HG02970 (cell line): Measurements from ENCODE around the gene IQCH.

Source experiments
- ATAC-seq: cut with Tn5 transposase; IDR thresholded peaks from one replicate; pipeline ENCODE4 v1.9.1; 2021; ENCODE audit warnings: mild to moderate bottlenecking, moderate library complexity, moderate number of reproducible peaks; ENCODE audit not compliant: unreplicated experiment, low FRiP score

Gene IQCH

DNA sequence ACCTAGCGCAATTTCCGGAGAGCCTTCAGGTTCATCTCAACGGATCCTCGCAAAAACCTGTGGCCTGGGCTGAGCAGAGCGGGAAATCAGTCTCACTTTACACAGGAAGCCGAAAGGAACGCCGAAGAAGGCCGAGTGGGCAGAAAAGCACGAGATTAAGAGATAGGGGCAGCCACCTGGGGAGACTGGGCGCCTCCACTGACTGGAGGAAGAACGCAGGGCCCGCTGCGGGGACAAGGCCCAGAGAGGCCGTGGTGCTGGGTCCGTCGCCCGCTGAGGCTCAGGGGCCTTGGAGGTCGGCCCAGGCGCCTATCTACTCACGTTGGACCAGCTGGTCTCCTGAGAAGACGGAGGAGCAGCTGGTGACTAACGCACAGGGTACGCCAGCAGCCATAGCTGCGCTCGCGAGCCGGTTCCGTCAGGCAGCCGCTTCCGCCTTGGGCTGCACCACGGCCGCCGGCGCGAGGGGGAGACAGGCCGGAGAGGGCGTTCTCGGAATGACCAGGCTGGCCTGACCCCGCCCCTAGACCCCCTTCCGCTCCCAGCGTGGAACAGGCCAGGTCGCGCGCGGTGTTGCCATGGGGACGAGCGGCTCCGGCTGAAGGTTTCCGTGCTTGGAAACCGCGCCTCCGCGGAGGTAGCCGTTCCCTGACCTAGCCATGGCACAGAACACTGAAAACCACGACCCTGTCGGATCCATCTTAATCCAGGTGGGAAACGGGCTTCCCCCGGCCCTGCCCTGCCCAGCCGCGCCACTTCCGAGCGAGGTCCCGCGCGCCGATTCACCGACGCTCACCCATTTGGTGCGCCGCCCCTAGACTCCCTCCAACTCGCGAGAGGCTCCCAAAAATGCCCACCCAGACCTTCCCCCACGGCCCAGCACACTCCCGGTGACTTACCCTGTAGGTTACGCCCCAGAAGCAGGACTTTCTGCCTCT, at the start of gene IQCH, which contains the start of gene AAGAB:
Gene IQCH (plus strand): TSS at position 549 of the 938 bp plus-strand sequence. CDS start 111 bp downstream, at position 660.
Gene AAGAB (minus strand): TSS at position 424 of the 938 bp plus-strand sequence. CDS start 30 bp downstream, at position 394.
- ATAC-seq = peak; percentile 98

DNA sequence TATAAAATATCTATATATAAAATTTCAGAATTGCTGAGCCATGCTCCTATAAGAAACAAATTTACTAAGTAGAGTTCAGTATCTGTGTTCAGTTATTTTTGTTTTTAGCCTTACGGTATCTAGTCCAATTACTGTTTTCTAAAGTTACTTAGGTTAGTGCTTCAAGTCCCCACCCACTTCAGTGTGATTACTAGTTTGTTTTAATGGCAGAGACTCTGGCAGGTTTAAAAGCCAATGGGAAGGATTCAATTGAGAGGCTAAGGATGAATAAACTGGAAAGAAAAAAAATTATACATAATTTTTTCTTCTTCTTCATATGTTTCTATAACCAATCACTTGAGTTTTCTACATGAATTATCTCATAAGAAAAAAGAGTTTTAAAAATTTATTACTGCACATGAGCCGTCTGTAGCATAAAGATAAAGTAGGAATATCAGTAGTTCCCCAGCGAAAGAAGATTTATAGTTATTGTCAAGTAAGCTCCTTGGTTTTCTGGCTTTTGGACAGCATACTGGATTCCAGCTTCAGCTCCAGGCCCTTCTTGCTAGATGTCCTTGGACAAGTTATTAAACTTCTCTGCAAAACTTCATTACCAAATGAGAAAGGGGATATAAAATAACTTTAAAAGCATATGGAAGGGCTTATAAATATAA, 46.9 kb upstream of the IQCH start:
- no peak for ATAC-seq

DNA sequence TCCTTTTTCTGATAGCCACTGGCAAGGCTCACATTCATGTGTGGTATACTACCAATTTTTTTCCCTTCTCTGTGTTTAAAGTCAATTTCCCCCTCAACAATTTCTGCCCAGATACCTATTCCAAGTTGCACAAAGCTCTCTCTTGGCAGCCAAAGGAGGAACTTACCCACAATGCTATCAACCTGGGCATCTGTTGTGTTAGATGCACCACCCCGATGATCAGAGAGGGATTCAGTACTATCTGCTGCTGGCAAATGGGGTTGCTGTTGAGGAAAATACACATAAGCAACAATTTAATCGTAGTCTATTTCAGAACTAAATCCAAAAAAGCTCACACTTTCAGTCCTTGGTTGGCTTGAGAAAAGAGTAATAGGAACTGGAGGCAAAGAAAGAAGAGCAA, 46.2 kb upstream of the IQCH start:
- no peak for ATAC-seq

DNA sequence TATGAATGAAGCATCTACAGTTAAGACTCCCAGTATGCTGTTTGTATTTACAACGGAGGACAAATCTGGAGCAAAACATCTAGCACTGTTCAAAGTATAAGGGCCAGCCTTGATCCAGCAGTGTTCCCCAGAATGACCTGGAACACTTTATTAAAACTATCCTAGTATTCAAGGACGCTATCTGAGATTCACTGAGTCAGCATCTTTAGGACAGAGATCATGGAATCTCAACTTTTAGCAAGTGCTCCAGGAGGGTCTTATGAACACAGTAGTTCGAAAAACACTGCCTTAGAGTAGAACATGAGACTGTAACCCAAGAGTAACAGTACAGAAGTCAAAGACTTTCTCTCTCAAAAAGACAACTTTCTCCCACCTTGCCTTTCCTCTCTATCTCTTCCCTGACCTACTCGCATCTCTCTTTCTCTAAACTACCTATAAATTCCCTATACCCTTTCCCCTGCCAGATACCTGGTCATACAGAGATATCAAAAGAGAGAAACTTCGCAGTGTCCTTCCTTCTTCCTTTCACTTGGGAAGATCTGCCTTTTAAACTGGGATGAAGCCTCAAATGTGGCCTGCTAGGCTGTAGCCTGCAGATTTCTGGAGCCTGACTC, 43.9 kb upstream of the IQCH start:
- ATAC-seq = no peak

DNA sequence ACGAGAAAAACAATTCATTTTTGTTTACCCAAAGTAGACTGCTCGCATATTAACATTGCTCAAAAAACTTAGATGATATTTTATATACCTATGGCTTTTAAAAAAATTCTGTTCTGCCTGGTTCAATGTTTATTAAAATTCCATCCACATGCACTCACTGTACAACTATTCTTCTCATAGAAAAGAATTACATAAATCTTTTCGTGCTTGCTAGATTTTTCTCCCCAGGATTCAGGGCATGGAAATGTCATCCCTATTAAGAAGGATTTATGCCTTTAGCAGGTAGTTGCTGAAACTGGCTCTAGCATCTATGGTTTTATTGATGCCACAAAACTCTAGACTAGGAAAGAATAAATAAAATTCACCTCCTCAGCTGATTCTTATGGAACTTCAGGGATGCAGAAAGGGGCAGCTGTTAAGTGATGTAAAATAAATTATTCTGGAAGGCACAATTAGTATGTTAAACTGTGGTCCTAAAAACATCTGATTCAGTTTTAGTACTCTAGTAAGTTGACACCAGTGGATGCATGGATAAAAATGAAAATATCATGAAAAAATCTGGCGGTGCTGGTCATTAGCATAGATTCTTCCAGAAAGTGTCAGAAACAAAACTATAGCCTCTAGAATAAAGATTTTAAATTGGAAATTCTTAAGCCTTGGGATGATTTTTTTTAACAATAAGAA, 41.8 kb upstream of the IQCH start:
- no peak for ATAC-seq

DNA sequence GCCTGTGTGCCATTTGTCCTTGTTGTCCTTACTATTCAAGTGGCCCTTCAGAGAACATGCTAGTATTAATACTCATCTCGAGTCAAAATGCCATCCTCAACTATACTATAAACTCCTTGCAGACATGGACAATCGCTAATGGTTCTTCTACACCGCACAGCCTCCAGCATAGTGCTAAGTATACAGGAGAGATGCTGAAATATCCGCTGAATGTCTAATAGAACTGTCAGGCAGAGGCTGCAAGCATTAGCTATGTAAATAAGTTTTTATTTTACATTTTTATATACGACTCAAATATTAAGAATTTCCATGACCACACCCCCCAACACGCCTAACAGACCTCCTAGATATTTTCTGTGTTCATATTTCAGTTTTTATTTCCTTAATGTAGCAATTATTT, 39.5 kb upstream of the IQCH start:
- no peak for ATAC-seq

DNA sequence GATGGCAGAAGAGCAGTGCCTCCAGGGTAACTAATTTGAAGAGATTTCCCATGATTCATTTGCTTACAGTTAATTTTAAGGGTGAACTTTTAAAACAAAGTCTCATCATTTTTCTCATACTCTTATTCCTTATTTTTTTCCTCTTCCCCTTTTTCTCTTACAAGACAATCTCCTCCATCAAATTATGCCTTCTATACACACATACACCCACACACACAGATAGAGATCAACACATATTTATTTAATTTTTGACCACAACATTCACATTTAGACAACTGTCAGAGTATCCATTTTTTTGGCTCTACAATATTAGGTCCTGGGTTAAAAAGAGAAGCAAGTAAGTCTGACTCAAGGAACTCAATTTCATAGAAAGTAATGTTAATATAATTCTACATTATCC, 37.7 kb upstream of the IQCH start:
- no peak for ATAC-seq

DNA sequence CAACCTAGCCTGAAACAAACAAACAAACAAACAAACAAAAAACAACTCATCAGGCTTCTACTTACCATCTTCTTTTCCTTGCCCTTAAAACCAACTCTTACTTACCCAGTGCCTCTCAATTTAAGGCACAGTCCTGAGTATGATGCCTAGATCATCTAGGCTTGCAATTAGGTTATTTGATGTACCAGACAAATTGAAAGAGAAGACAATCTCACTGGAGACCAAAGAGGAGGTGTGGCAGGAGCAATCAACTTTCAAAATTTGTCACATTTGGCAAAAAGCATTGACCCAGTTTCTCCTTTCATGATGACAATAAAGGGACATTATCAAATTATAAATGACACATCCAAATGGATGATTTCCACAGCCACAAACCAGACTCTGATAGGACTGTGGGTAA, 36.2 kb upstream of the IQCH start:
- ATAC-seq = no peak

DNA sequence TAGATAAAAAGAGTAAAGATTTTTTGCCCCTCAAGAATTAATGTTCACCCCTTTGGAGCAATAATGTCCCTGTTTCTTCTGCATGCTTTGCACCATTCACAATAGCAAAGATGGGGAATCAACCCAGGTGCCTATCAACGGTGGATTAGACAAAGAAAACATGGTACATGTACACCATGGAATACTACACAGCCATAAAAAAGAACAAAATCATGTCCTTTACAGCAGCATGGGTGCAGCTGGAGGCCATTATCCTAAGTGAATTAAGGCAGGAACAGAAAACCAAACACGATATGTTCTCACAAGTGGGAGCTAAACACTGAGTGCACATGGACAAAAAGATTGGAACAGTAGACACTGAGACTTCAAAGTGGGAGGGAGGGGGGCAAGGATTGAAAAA, 35.3 kb upstream of the IQCH start:
- ATAC-seq = no peak

DNA sequence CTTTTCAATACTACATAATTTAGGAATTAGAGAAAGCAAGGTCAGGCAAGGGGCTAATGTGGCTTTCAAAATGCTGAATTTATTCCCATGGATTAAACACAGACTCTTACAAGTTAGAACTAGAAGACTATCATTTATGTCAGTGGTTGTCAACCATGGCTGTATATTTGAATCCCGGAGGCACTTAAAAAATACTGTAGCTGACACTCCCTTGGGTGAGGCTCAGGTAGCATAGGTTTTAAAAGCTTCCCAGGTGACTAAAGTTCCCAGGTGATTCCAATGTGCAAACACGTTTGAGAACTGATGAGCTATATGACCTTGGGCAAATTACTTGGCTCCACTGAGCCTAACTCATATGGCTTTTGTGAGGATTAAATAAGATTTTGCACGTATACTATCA, 29.7 kb upstream of the IQCH start:
- ATAC-seq = no peak

DNA sequence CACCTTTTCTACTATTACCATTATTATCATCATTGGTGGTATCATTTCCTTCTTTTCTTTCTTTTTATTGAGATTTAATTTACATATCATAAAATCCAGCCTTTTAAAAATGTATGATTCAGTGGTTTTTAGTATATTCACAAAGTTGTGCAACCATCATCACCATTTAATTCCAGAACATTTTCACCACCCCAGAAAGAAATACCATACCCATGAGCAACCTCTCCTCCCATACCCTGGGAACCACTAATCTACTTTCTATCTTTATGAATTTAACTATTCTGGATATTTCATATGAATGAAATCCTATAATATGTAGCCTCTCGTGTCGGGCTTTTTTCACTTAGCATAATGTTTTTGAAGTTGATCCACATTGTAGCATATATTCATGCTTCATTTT, 29.2 kb upstream of the IQCH start:
- ATAC-seq = no peak

DNA sequence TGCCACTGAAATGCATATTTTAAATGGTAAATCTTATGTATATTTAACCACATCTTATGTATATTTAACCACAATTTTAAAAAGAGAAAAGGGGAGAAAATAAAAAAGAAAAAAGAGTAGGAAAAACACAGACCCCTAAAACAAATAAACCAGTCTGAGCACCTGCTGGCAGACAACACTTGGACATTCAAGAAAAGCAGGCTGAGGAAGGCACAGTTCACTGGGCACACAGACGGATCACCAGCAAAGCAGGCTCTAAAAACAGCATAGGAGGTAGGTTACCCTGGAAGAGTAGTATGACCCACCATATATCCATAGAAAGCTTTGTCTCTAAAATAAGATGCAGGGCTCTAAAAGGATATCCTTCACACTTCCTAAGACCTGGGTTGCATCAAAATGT, 27.2 kb upstream of the IQCH start:
- no peak for ATAC-seq

DNA sequence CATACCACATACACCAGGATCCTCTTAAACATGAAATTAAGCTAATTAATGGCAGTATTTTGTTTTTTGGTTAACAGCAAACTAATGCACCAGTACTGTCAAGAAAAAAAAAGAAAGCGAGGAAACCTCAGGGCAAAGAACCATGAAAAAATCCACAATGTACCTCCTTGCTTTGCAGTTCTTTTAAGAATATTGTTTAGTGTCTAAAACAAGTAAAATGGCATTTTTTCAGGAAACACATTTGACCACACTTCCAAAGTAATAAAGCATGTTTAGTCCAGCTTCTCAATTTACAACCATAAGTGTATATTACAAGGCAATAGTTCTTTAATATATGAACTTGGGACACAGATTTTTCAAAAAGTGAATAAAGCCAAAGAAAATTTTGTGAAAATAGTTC, 26.7 kb upstream of the IQCH start:
- no peak for ATAC-seq

DNA sequence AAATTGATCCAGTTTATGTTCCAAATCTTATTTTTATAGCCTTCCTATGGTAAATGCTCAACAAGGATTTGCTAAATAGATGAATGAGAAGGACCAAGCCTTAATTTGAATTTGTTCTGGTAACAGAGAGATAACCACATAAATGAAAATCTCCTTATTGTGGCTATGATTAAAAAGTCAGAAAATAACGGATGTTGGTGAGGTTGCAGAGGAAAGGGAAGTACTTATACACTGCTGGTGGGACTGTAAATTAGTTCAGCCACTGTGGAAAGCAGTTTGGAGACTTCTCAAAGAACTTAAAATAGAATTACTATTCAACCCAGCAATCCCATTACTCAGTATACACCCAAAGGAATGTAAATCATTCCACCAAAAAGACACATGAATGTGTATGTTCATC, 26.3 kb upstream of the IQCH start:
- no peak for ATAC-seq

DNA sequence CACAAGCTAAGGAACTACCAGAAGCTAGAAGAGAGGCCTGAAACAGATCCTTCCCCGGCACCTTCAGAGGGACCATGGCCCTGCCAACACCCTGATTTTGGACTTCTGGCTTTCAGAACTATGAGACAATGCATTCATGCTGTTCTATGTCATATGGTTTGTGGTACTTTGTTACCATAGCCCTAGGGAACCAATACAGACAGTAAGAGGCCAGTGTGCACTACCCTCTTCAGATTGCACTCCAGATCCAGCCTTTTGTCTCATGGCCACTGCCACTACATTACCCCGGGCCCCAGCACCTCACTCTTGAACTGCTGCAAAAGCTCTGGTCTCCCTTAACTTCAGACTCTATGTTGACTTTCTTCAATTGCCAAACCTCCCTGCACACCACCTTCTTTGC, 24.1 kb upstream of the IQCH start:
- no peak for ATAC-seq

DNA sequence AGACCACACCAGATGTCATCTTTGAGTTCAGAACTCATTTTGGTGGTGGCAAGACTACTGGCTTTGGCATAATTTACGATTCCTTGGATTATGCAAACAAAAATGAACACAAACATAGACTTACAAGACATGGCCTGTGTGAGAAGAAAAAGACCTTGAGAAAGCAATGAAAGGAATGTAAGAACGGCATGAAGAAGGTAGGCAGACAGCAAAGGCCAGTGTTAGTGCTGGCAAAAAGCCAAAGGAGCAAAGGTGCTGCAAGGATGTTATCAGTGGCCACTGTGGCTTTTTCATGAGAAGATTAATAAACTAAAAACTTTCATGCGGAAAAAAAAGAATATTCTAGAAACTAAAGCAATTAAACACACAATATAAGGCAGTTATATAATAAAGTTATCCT, 22.0 kb upstream of the IQCH start:
- no peak for ATAC-seq

DNA sequence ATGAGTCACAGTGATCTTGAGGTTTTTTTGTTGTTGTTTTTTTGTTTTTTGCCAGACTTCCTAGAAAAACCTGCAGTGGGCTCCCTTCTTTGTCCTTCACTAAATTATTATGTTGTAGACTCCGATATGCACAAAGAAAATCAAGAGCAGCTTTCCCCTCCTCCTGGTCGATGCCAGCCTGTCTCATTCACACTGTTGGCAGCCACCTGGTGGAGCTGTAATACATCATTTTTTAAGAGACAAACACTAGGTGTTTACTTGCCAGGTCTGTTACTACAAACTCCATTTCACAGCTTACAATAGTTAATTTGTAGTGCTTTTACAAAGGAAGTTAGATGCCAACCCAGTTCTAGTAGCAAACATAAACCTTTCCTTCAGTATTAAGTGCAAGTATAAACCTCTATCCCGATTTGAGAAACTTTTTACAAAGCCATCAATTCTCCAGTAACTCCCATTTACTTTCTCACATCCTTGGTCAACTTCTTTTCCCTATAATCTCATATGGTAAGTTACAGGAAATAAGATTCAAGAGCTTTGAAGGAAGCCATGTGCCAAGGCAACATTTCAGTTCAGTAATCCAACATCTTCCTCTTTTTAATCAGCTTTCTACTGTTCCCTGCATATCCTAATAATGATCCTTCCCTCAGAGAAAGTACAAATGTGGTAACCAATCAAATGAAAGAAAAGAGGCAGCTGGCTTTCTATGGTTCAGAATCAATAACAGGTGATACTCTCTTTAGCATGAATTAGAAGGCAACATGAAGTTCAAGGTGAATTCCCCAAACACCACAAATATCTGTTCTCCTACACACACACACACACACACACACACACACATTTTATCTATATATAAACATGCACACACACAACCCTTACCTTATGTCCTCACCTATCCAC, 14.1 kb upstream of the IQCH start:
- peak; percentile 16 for ATAC-seq

DNA sequence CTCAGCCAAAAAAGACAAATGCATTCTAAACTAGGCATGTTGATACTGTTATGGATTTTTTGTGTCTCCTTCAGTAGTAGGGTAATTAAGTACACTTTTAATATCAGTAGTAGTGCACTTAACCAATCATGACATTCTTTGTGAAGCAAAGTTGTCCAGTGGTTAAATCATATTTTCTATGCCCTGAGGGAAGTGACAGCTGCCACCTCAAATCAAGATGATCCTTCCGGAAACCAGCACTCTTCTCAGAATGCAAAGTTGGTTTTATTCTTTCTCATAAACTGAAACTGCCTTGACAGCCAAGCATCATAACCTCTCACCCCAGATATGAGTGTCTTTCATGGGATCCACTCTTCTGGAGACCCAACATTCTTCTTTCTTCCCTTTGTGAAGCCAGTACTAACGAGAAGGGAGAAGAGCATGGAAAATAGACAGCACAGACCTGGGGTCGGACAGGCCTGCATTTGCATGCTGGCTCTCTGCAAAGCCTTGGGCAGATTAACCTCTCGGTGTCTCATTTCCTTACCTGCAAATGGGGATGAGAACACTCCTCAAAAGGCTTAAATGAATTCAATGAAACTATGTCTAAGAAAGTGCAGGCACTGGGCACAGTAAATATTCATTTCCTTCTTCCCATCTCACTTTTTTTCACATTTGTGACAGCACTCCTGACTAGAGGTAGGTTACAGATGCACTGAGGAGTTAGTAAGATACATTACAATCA, 13.3 kb upstream of the IQCH start:
- peak; percentile 62 for ATAC-seq

DNA sequence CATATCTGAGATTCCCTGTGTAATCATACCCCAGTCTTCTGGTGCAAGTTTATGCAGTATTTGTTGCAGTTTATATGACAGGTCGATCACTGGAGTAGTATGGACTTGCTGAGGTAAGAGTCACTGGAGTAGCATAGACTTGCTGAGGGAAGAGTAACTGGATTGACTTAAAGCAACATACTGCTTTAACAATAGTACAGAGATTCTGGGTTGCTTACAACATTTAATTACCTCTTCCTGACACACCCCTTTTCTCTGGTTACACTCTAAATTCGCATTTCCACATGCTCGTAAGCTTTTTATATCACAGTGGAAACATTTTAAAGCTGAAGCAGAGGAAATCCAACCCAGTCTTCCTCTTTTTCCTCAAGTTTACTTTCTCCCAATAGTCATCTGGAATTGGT, 11.9 kb upstream of the IQCH start:
- ATAC-seq = no peak
